GM13977 (cell line): ENCODE measurements around the gene ACOXL.
A peak's percentile ranks its signal among the peaks of the same experiment; 100 is the strongest.

Experiments used
- DNase-seq: peaks from one replicate; pipeline ENCODE4 v3.0.0; 2012; ENCODE audit warnings: low spot score
- CTCF ChIP-seq: IDR thresholded peaks from 2 replicates; pipeline ENCODE4 v1.5.1; 2012; ENCODE audit warnings: mild to moderate bottlenecking, control low read depth; ENCODE audit not compliant: insufficient read depth; ENCODE audit errors: extremely low read depth, missing control alignments
- in situ Hi-C: fragments of 300-500 bp; cut with MboI; formaldehyde crosslinking; loops from one replicate; pipeline ENCODE4 v1.12.0; 2022; ENCODE audit warnings: low sequenced_read_pairs, low pct_unique_long_range_greater_than_20kb, mixed read lengths, inconsistent platforms; ENCODE audit not compliant: unreplicated experiment

ACOXL gene

GRCh38 chr2:110745048-110745447 is 12.7 kb downstream of the ACOXL start:
- no peak for DNase-seq
- no peak for TF ChIP-seq CTCF
- in situ Hi-C loops: no loop called here

GRCh38 chr2:110746586-110747521 is 14.5 kb downstream of the ACOXL start:
- in situ Hi-C loops: no loop called here

DNA sequence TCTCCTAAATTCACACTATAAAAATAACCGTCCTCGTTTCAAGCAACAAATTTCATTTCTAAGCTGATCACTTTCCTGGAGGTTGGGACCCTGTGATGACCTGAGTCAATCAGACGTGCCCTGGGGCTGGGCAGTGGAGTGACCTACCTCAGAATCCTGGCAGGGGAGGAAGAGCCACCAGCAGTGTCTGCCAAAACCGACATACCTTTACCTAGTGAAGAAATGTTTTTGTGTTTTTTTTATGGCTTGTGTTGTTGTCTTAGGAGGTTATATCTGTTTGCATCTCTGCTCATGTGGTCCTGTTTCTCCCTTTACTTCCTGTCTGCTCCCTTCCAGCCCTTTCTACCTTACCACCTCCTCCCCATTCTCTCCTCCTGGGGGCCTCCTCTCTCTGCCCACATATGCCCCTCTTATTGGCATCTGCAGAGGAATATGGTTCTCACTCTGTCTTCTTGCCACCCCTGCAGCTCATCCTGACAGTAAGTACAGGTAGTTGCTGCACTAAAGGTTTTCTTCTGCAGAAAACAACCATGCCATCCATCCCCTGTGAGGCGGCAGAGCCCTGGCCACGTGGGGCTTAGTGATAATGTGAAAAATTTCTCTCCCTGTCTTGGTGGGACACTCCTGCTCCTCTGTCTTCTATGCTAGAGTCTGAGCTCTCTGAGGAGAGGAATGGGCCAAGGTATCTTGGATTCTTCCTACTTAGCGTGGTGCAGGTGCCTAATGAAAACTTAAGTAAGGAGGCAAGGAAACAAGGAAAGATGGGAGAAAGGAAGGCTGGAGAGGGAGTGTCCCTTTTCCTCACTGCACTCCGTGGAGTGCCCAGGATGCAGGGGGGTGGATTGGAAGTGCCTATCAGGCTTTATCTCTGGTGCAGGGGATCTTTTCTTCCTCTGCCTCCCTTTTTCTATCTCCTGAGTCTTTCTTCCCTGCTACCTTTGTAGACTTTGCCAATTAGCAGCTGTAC is 15.4 kb downstream of the ACOXL start:
- no peak for DNase-seq
- no peak for TF ChIP-seq CTCF
- in situ Hi-C loops: no loop called here

More at GRCh38 chr2:110746586-110747521, 14.5 kb downstream of the ACOXL start:
- no peak for DNase-seq
- TF ChIP-seq CTCF: no peak

- DNase-seq: peak; percentile 76
- no peak for TF ChIP-seq CTCF
- in situ Hi-C loops: no loop called here
These were observed 16.1 kb downstream of the ACOXL start for GRCh38 chr2:110748489-110748867.

GRCh38 chr2:110751642-110752041 is 19.3 kb downstream of the ACOXL start:
- no peak for TF ChIP-seq CTCF
- in situ Hi-C loops: no loop called here

GRCh38 chr2:110752871-110753270 is 20.5 kb downstream of the ACOXL start:
- in situ Hi-C loops: no loop called here
- DNase-seq: no peak
- no peak for TF ChIP-seq CTCF

More at GRCh38 chr2:110751642-110752041, 19.3 kb downstream of the ACOXL start:
- no peak for DNase-seq
